Activated T-cell treated with anti-CD3 and anti-CD28 coated beads, Interleukin-2, amount 50 U/mL, for 72 hours (primary cell): ENCODE data around the gene URB2. TPM values are rescaled to one million over a fixed set of nuclear protein-coding genes. Genes with fewer than 3 reads are reported as not detected.

ENCODE experiments used
- ATAC-seq, 2 donors: fragments of 150-1000 bp; cut with Tn5 transposase; replicated peaks in 1 of 2; 2 replicates each; pipeline ENCODE4 v1.10.0; 2021; ENCODE audit warnings: moderate library complexity in 2 of 2, mild to moderate bottlenecking in 1 of 2
- DNase-seq, 2 donors: peaks; one replicate each; pipeline ENCODE4 v3.0.0; 2021 to 2022; ENCODE audit warnings: mixed read lengths in 1 of 2
- H3K27ac Mint-ChIP-seq: one replicate; pipeline ENCODE4 v1.8.0; 2022; ENCODE audit warnings: mild to moderate bottlenecking, moderate library complexity, mixed read lengths
- H3K27me3 Mint-ChIP-seq: one replicate; pipeline ENCODE4 v1.8.0; 2022; ENCODE audit warnings: low read depth, mixed read lengths
- H3K36me3 Mint-ChIP-seq, 2 donors: one replicate each; pipeline ENCODE4 v1.8.0; 2022; ENCODE audit warnings: mixed read lengths in 2 of 2, mild to moderate bottlenecking in 1 of 2; ENCODE audit not compliant: insufficient read depth in 2 of 2
- H3K4me1 Mint-ChIP-seq: one replicate; pipeline ENCODE4 v1.8.0; 2022; ENCODE audit warnings: low read depth, mixed read lengths
- H3K4me3 Mint-ChIP-seq, 2 donors: one replicate each; pipeline ENCODE4 v1.8.0; 2022; ENCODE audit warnings: mild to moderate bottlenecking in 2 of 2, mixed read lengths in 2 of 2, moderate library complexity in 2 of 2
- H3K9me3 Mint-ChIP-seq, 2 donors: one replicate each; pipeline ENCODE4 v1.8.0; 2022; ENCODE audit warnings: mixed read lengths in 2 of 2
- total RNA-seq, 2 donors: library from RNA; stranded (reverse); gene quantifications; one replicate each; pipeline ENCODE4 v1.2.3, GENCODE V29; 2022

Gene URB2
- total RNA-seq, 2 donors from 2014 or later: 11.6 to 12.3 TPM

DNA sequence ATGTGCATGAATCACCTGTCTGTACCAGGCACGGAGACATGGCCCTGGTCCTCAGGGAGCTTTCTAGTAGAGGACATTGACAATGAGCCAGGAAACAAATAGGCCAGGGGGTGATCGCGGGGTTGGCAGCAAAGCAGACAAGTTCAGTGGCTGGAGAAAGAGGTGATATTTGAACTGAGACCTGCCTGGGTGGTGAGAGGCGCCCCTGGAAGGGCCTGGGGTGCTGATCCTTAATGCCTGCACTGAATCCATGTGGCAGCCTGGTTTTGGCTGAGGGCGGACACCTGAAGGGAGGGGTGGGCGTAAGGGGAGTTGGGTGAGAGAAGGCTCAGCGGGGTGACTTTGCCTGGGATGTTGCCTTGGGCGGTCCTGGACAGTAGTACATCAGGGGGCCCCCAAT is 35.9 kb downstream of the URB2 start:
- peaks cover 2 to 7% of the 10 kb centered on the region in 2 donors for H3K36me3 Mint-ChIP-seq
- DNase-seq (no peak), ATAC-seq (no peak)
- no peak overlapping the region for H3K27ac Mint-ChIP-seq
- H3K9me3 Mint-ChIP-seq: no peaks in the 10 kb centered on the region
- peaks cover 29% of the 10 kb centered on the region for H3K4me1 Mint-ChIP-seq
- H3K4me3 Mint-ChIP-seq: no peak overlapping the region
- no peaks in the 10 kb centered on the region for H3K27me3 Mint-ChIP-seq

DNA sequence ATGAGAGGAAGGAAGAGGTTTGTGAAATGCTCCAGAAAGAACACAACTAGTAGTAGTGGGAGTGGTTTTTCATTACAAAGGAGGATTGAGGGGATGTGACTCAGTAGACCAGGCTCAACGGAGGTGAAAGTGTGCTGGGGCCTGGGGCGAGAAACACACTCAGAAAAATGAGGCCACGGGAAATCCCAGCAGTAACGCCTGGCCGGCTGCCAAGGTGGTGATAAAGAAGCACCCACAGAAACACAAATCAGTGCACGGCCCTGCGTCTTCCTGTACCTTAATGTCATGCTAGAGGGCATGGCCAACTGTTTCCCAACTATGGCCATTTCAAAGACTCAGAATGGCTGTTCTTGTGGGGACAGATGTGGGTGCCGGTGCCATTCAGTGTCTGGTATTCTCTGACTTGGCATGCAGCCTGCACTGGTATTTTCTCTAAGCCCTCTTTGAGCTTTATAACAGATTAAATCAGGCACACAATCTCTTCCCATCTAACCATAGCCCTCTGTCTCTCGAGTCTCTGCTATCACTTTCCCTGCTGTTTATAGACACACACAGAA is 38.2 kb downstream of the URB2 start:
- Mint-ChIP-seq H3K27ac (no peak overlapping the region), H3K9me3 (no peaks in the 10 kb centered on the region), H3K27me3 (no peaks in the 10 kb centered on the region), H3K4me1 (peaks cover 12% of the 10 kb centered on the region), H3K36me3 (peaks cover 6 to 17% of the 10 kb centered on the region in 2 donors), H3K4me3 (no peak overlapping the region)
- ATAC-seq (peak; percentile 97), DNase-seq (peak; percentile 93)

DNA sequence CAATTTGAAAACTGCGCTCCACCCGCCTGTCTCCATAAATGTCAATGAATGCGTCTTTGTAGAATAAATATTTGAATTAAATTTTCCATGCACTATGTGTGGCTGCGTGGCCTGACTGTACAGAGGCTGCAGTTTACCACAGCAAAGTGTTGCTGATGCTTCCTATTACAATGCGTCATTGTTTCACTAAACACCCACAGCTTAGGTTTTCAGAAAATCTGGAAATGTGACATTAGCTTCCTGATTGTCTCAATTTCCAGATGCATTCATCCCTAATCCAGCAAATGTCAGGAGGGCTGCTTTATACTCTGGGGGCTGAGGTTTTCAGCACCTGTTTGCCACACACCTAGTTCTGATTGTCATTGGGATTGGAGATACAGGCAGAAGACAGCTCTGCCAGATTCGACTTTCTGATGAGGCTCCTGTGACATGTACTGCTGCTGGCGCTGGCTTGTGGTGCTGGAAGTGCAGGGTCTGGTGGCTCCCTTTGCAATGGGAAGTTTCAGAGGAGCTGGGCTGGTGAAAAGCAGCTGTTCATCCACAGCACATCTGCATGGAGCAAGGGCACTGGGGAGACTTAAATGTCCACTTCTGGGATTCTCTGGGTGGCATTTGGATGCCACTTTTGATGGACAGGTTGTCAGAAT is 40.0 kb downstream of the URB2 start:
- ATAC-seq (no peak), DNase-seq (no peak)
- H3K9me3 Mint-ChIP-seq: no peaks in the 10 kb centered on the region
- no peaks in the 10 kb centered on the region for H3K27me3 Mint-ChIP-seq
- no peak overlapping the region for H3K4me3 Mint-ChIP-seq
- no peak overlapping the region for H3K27ac Mint-ChIP-seq
- H3K36me3 Mint-ChIP-seq: peaks cover 6 to 13% of the 10 kb centered on the region in 2 donors
- peaks cover 10% of the 10 kb centered on the region for H3K4me1 Mint-ChIP-seq

DNA sequence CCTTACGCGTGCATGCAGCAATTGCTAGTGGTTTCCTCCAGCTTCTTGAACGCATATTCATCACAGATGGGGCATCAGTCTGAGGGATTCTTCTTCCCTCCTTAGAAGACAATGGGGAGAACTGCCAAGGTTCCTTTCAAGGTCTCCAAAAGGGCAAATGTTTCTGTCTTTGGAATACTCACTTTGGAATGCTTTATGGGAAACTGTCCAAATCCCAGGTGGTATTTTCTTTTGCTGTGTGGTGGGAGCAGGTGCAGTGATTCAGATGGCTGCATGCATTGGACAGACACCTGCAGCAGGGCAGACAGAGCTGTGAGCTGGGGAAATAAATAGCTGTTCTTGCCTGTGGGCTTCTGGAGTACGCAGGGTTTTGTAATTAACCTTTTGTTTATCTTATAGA is 40.5 kb downstream of the URB2 start:
- Mint-ChIP-seq H3K4me3 (no peak overlapping the region), H3K4me1 (peaks cover 10% of the 10 kb centered on the region), H3K36me3 (peaks cover 4 to 9% of the 10 kb centered on the region in 2 donors), H3K9me3 (no peaks in the 10 kb centered on the region), H3K27ac (no peak overlapping the region), H3K27me3 (no peaks in the 10 kb centered on the region)
- ATAC-seq: no peak
- DNase-seq: no peak

DNA sequence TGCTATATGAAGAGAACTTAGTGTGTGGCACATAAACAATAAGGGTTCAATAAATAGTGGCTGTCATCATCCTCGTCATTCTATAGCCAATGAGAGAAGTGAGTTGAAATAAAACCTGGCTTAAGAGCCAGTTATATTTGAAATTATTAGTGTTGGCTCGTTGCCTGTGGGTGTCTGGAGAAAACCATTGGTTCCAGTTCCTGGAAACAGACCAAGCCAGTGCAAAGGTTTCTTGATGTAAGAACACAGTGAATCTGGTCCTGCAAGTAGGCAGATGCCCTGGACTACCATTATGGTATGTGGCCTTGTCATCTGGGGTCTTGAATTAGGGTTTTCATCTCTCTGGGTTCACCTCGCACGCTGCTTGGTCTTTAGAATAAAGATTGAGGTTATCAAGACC is 43.3 kb downstream of the URB2 start:
- no peak overlapping the region for H3K4me3 Mint-ChIP-seq
- peaks cover 35% of the 10 kb centered on the region for H3K4me1 Mint-ChIP-seq
- H3K36me3 Mint-ChIP-seq: peaks cover 4 to 9% of the 10 kb centered on the region in 2 donors
- no peaks in the 10 kb centered on the region for H3K27me3 Mint-ChIP-seq
- ATAC-seq (no peak), DNase-seq (no peak)
- peaks cover 0 to 3% of the 10 kb centered on the region in 2 donors for H3K9me3 Mint-ChIP-seq
- no peak overlapping the region for H3K27ac Mint-ChIP-seq

DNA sequence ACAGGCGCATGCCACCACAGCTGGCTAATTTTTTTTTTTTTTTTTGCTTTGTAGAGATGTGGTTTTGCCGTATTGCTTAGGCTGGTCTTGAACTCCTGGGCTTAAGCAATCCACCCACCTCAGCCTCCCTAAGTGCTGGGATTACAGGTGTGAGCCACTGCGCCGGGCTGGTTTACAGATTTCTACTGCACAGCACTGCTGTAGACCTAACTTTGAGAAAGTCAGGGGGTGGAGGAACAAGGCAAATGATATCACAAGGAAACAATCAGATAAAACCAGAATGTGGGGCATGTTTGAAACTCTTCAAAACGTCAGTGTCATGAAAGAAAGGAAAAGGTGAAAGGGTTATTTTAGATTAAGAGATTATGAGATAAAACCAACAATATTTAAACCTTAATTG is 45.3 kb downstream of the URB2 start:
- peaks cover 0 to 3% of the 10 kb centered on the region in 2 donors for H3K9me3 Mint-ChIP-seq
- H3K27me3 Mint-ChIP-seq: no peaks in the 10 kb centered on the region
- H3K4me1 Mint-ChIP-seq: peaks cover 36% of the 10 kb centered on the region
- no peak overlapping the region for H3K4me3 Mint-ChIP-seq
- DNase-seq (no peak), ATAC-seq (peak; percentile 39 to 60)
- peaks cover 4 to 11% of the 10 kb centered on the region in 2 donors for H3K36me3 Mint-ChIP-seq
- no peak overlapping the region for H3K27ac Mint-ChIP-seq

DNA sequence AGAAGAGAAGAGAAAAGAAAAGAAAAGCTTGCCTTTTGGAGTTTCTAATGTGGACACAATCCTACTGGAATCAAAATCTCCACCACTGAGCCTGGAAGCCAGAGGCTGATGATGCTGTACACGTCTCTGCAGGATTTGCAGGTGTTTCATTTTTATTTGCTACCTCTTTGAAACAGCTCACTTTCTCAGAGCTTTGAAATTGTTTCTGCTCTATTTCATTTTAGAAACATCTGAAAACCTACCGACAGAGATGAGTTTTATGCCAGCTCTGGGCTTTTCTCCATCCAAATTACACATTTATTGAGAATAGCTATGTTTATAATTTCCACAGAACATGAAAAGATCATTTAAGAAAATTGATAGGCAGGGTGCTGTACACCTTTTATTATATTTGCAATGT is 46.2 kb downstream of the URB2 start:
- no peak overlapping the region for H3K27ac Mint-ChIP-seq
- no peaks in the 10 kb centered on the region for H3K27me3 Mint-ChIP-seq
- ATAC-seq: no peak
- peaks cover 3 to 9% of the 10 kb centered on the region in 2 donors for H3K36me3 Mint-ChIP-seq
- H3K4me3 Mint-ChIP-seq: no peak overlapping the region
- DNase-seq: no peak
- peaks cover 0 to 3% of the 10 kb centered on the region in 2 donors for H3K9me3 Mint-ChIP-seq
- H3K4me1 Mint-ChIP-seq: peaks cover 36% of the 10 kb centered on the region

DNA sequence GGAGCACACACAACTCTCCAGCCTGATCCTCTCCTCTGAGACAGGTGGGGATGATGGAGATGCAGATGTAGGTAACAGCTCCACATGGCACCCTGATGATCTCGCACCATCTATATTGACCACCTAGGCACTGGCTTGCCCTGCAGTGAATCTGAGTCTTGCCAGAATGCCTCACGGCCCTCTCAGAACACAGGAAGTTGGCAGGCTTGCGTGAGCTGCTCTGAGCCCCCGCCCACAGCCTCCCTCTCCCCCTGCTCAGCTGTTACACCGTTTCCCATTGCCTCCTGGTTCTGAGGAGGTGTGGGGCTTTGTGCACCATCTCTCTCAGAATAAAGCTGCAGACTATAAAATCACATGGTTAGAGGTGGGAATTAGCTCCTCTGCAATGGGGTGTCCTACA is 48.0 kb downstream of the URB2 start:
- Mint-ChIP-seq H3K9me3 (peaks cover 0 to 3% of the 10 kb centered on the region in 2 donors), H3K4me1 (peaks cover 36% of the 10 kb centered on the region), H3K4me3 (no peak overlapping the region), H3K27me3 (no peaks in the 10 kb centered on the region), H3K27ac (no peak overlapping the region), H3K36me3 (peaks cover 0 to 1% of the 10 kb centered on the region in 2 donors)
- ATAC-seq (peak; percentile 55 to 64), DNase-seq (peak in 1 of 2 donors; percentile 26)

DNA sequence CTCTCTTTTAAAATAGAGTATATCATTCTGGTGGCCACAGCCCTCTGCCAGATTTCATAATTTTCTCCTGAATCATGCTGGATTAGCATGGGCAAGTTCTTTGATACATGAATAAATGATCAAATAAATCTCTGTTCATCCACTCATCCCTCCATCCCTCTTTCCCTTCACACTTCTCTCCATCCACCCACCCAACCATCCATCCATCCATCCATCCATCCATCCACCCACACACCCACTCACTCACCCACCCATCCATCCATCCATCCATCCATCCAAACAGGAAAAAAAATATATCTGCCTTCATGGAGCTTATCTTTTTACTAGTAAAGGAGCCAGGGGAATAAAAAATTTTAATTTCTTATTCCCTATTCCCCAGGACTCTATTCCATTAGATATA is 49.3 kb downstream of the URB2 start:
- DNase-seq (no peak), ATAC-seq (no peak)
- H3K27me3 Mint-ChIP-seq: no peaks in the 10 kb centered on the region
- H3K36me3 Mint-ChIP-seq: peaks cover 0 to 1% of the 10 kb centered on the region in 2 donors
- no peak overlapping the region for H3K4me3 Mint-ChIP-seq
- H3K4me1 Mint-ChIP-seq: peaks cover 36% of the 10 kb centered on the region
- H3K27ac Mint-ChIP-seq: no peak overlapping the region
- peaks cover 0 to 3% of the 10 kb centered on the region in 2 donors for H3K9me3 Mint-ChIP-seq

DNA sequence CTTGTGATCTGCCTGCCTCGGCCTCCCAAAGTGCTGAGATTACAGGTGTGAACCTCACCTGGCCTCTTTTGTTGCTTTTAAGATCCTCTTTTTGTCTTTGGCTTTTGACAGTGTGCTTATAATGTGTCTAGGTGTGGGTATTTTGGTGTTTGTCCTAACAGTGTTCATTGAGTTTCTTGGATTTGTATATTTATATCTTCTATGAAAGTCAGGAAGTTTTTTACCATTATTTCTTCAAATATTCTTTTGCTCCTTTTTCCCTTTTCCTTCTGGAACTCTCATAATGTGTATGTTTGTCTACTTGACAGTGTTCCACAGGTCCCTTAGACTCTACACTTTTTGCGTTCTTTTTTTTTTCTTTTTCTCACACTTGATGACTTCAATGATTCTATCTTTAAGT is 59.1 kb downstream of the URB2 start:
- peaks cover 7% of the 10 kb centered on the region for H3K4me1 Mint-ChIP-seq

DNA sequence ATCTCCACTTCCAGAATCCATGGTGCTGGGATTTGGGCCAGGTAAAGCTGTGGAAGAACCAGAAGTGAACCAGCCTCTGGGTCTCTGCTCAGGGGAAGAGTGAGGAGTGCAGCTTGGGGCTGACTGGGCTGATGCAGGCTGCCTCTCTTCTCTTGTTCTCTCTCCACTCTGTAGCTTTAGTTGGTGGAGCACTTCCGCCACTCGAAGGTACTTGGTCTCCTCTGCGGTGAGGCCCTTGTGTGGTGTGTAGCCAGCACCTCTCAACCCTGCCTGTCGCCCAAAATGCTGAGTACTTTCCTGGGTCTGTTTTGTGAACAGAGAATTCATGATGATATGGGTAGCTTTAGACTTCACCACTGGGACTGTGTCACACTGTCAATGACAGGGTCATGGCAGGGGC is 63.2 kb downstream of the URB2 start:
- H3K9me3 Mint-ChIP-seq: peaks cover 6 to 8% of the 10 kb centered on the region in 2 donors
- peaks cover 40% of the 10 kb centered on the region for H3K4me1 Mint-ChIP-seq
- peaks cover 10 to 14% of the 10 kb centered on the region in 2 donors for H3K36me3 Mint-ChIP-seq
- H3K27me3 Mint-ChIP-seq: peaks cover 9% of the 10 kb centered on the region
- no peak overlapping the region for H3K4me3 Mint-ChIP-seq
- peak in 1 of 2 donors; percentile 20 for DNase-seq
- no peak overlapping the region for H3K27ac Mint-ChIP-seq
- peak; percentile 47 to 60 for ATAC-seq

More for the DNA sequence above, 59.1 kb downstream of the URB2 start:
- Mint-ChIP-seq H3K9me3 (peaks cover 6 to 8% of the 10 kb centered on the region in 2 donors), H3K36me3 (peaks cover 13 to 14% of the 10 kb centered on the region in 2 donors), H3K27me3 (no peaks in the 10 kb centered on the region), H3K27ac (no peak overlapping the region), H3K4me3 (no peak overlapping the region)
- DNase-seq: no peak
- no peak for ATAC-seq

DNA sequence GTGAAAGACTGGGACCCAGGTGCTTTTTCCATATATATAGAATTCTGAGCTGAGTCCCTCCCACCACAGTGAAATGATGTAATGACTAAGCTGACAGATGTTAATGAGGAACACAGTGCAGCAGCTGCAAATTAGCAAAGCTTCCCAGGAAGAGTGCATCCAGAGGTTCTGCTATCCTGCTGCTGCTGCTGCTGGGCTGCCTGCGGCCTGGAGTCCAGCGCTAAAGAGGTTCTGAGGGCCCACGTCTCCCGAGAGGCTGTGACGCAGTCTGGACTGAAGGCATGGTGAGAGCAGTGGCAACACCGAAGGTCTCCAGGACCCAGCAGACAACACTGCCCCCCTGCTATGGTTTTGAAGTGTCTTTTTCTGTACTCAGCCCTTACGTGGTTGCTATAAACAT is 63.9 kb downstream of the URB2 start:
- DNase-seq: no peak
- Mint-ChIP-seq H3K4me1 (peaks cover 46% of the 10 kb centered on the region), H3K27me3 (peaks cover 15% of the 10 kb centered on the region), H3K9me3 (peaks cover 6 to 8% of the 10 kb centered on the region in 2 donors), H3K27ac (no peak overlapping the region), H3K36me3 (peaks cover 10 to 14% of the 10 kb centered on the region in 2 donors), H3K4me3 (no peak overlapping the region)
- ATAC-seq: no peak

DNA sequence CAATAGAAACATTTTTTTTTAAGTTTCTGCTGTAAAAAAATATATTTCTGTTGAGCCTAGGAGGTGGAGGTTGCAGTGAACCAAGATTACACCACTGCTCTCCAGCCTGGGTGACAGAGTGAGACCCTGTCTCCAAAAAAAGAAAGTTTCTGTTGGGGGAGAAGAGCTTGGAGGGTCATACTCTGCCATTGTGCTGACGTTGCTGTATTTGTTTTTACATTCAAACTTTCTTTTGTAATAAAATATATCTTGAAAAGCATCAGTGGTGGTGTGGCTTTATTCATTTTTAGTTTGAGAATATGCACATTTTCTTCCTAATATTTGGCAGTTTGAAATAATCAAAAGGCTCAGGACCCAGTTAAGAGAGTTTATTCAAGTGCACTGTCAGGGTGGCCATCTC is 64.6 kb downstream of the URB2 start:
- H3K4me1 Mint-ChIP-seq: peaks cover 49% of the 10 kb centered on the region
- H3K27ac Mint-ChIP-seq: no peak overlapping the region
- peaks cover 17% of the 10 kb centered on the region for H3K27me3 Mint-ChIP-seq
- peaks cover 1 to 2% of the 10 kb centered on the region in 2 donors for H3K9me3 Mint-ChIP-seq
- H3K36me3 Mint-ChIP-seq: peaks cover 3 to 9% of the 10 kb centered on the region in 2 donors
- no peak overlapping the region for H3K4me3 Mint-ChIP-seq
- ATAC-seq (no peak), DNase-seq (no peak)

DNA sequence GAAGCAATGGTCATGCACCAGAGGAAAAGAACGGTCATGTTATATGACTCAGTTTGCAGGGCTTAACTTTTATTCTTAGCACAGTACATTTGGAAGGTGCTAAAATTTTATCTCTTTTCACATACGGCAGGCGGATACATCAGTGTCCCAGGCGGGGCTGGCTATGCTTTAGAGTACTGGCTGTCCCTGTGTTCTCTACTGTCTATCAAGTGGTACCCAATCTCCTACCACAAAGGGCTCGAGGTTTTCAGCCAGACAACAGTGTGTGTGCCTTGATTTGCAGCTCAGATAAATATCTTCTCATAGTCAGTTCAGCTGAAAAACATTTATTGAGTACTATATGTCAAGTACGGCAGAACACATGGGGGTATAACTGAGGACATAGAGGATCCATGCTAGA is 65.3 kb downstream of the URB2 start:
- peaks cover 0 to 3% of the 10 kb centered on the region in 2 donors for H3K36me3 Mint-ChIP-seq
- no peak for ATAC-seq
- H3K27ac Mint-ChIP-seq: no peak overlapping the region
- H3K4me3 Mint-ChIP-seq: no peak overlapping the region
- DNase-seq: no peak
- peaks cover 53% of the 10 kb centered on the region for H3K4me1 Mint-ChIP-seq
- no peaks in the 10 kb centered on the region for H3K9me3 Mint-ChIP-seq
- H3K27me3 Mint-ChIP-seq: peaks cover 17% of the 10 kb centered on the region
